Keratinocyte (primary cell): Measurements from ENCODE around the gene NMNAT2.

ENCODE experiments used
- CTCF ChIP-seq, 3 experiments: IDR thresholded peaks in 1 of 3; conservative IDR thresholded peaks in 1 of 3; optimal IDR thresholded peaks in 1 of 3; 2 replicates in 2 of 3; 3 replicates in 1 of 3; pipeline versions ENCODE3 to v1.5.1; 2011; ENCODE audit warnings: low read length in 3 of 3, mild to moderate bottlenecking in 3 of 3, moderate library complexity in 2 of 3, control low read depth in 1 of 3, inconsistent platforms in 1 of 3; ENCODE audit not compliant: insufficient read depth in 2 of 3; ENCODE audit errors: extremely low read depth in 1 of 3
- EZH2 ChIP-seq: IDR thresholded peaks from one replicate; pipeline ENCODE4 v1.6.1; 2012; ENCODE audit warnings: inconsistent platforms, mild to moderate bottlenecking, low read length, moderate library complexity

- TF ChIP-seq CTCF (optimal IDR thresholded peaks at IDR 0.05 in 1 of 3, IDR thresholded peaks at IDR 0.05 in 1 of 3, conservative IDR thresholded peaks at IDR 0.05 in 1 of 3; ENCODE audit: extremely low read depth in 1 of 3, insufficient read depth in 2 of 3, low read length in 3 of 3) (no peak), EZH2 (no peak)
Measured at GRCh38 chr1:183310753-183311479, 107.3 kb downstream of the NMNAT2 start.
